RWPE1 (cell line): Measurements from ENCODE around the gene RGR.

ENCODE experiments used
- CTCF ChIA-PET: fragments of 350-600 bp; sonication (Branson Sonifier 250); formaldehyde crosslinking; extraction: SDS; loops from one replicate; lab custom pipeline; 2021; lab: Yijun Ruan, JAX
- POLR2A ChIA-PET: fragments of 400-600 bp; formaldehyde crosslinking; extraction: SDS; loops from one replicate; lab custom pipeline; 2020; ENCODE audit warnings: antibody characterized with exemption; ENCODE audit not compliant: low non-redundant PET; lab: Yijun Ruan, JAX
- DNase-seq: peaks from one replicate; pipeline ENCODE4 v3.0.0; 2012; ENCODE audit warnings: low spot score
- H3K27ac ChIP-seq: fragments of 450-650 bp; 2 replicates; pipeline ENCODE4 v1.5.1; 2017
- CTCF ChIP-seq: fragments of 450-650 bp; conservative IDR thresholded peaks from 2 replicates; pipeline ENCODE4 v1.5.1; 2017; ENCODE audit warnings: low read depth, mild to moderate bottlenecking

Gene RGR

GRCh38 chr10:84261236-84261915 is 16.5 kb downstream of the RGR start:
- no peak for DNase-seq
- ChIA-PET CTCF (no interaction called here), POLR2A (no interaction called here)
- no peak for TF ChIP-seq CTCF
- no peak overlapping the region for H3K27ac ChIP-seq

DNA sequence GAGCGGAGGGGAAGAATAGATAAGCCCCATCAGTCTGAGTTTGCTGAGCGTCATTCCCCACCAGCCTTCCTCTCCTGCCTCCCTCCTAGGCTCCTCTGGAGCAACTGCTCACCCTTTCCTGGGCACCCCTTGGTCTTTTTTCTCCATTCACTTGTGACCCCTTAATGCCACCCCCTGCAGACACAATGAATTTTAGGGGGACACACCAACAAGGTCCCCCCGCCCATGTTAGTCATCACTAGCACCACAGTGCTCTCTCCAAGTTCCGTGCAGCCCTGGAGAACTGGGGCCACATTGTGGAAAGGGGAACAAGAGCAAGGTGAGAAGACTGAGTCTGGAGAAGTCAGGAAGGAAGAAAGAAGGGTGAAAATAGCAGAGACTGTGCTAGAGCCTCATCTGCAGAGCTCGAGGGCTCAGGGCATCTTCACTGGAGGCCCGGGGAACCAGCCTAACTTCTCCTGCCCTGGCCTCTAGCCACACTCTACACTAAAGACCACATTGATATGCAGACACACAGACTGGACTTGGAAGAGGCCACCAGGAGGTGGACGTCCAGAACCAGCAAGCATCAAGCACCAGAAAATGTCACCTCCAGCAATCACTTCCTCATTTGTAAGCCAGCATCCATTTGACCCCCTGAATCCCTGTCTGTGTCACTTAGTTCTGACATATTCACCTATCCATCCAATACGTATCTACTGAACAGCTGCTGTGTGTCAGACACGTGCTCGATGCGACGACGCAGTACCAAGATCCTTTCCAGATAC is 17.5 kb downstream of the RGR start:
- no peak for DNase-seq
- no peak for TF ChIP-seq CTCF
- ChIA-PET POLR2A (no interaction called here), CTCF (interaction anchor here (0.5 to 2.4 kb wide), 3 partner anchors 12 to 275 kb away, joined by 3 to 18 read pairs (median 5); no protein-coding TSS in a partner anchor)
- H3K27ac ChIP-seq: no peak overlapping the region

DNA sequence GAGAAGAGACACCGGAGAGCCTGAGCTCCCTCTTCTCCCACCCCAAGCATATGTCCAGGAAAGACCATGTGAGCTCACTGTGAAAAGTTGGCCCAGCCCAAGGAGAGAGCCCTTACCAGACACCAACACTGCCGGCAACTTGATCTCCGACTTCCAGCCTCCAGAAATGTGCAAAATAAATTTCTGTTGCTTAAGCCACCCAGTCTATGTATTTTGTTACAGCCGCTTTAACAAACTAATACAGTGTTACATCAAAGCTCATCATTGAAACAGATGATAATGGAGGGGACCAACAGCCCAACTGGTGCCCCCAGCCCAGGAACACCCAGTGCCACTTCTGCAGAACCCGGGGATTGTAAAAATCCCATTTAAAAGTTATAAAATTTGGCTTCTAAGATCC is 18.9 kb downstream of the RGR start:
- DNase-seq: no peak
- TF ChIP-seq CTCF: no peak
- ChIA-PET CTCF (interaction anchor here (0.6 to 2.4 kb wide), 9 partner anchors 13 to 630 kb away, joined by 3 to 18 read pairs (median 3); no protein-coding TSS in a partner anchor), POLR2A (no interaction called here)
- H3K27ac ChIP-seq: no peak overlapping the region

DNA sequence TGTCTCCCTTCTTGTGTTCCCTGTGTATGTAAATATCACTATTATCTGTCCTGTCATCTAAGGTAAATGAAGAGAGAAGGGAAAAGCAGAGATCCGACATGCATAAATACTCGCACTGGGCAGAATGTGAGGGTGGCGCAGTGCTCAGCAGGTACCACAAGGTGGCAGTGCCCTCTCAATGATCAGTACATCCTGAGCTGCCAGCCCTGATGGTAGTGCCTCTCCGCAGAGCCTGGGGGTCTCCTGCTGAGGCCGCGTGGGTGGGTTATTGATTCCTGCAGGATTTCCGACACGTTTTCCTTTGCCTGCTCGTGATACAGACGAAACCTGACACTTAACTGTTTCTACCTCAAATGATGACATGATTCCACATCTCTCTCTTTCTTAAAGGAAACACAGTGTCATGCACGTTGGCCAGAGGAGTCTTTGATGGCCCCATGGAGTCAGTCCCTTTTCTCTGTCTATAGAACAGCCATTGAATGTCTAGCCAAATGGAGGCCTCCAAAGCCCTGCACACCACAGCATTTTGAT is 19.8 kb downstream of the RGR start:
- TF ChIP-seq CTCF: peak; percentile 92
- ChIA-PET POLR2A (no interaction called here), CTCF (interaction anchor here (0.5 to 2.4 kb wide), 23 partner anchors 10 to 629 kb away, joined by 3 to 18 read pairs (median 4); no protein-coding TSS in a partner anchor)
- peak; percentile 78 for DNase-seq
- no peak overlapping the region for H3K27ac ChIP-seq

DNA sequence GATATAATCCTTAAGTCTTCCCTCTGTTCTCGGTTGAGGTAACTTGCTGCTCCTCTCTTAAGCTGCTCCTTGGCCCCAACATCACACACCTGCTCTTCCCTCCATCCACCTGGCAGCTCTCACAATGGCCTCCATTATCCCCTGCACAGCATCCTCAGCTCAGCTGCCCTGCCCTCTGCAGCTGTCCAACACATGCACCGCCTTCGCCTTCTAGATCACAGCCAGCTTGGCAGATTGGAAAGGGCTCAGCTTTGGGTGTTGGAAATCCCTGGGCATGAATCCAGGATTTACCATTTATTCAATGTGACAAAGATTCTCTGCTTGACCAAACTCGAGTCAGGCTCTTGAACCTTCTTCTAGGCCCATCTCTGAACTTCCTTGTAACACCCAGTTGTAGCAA is 20.6 kb downstream of the RGR start:
- no peak for TF ChIP-seq CTCF
- no peak for DNase-seq
- CTCF ChIA-PET: interaction anchor here (0.7 to 1.2 kb wide), 3 partner anchors 164 to 452 kb away, joined by 3 to 4 read pairs (median 3); no protein-coding TSS in a partner anchor
- H3K27ac ChIP-seq: no peak overlapping the region
- POLR2A ChIA-PET: no interaction called here

DNA sequence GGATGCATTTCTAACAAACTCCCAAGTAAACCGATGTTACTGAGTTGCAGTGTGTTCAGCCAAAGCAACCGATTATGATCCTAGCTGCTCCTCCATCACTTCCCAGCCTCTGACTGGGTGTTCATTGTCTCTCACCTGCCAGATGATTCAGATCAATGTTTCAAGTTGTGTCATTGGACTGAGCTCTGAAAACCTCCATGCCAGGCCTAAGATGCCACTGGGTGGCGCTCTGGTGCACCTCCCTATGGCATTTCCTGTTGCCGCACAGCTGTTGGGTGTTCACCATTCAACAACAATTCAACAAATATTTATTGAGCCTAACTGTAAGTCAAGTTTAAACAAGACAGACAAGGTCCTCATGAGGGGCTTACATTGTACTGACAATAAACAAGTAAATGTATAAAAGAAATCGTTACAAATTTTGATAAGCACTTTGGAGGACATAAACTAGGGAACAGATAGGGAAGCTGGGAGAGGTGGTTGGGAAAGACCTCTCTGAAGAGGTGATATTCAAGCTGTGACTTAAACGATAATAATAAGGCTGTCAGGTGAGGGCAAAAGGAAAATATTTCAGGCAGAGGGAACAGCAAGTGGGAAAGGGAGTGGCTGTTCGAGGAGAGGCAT is 22.8 kb downstream of the RGR start:
- H3K27ac ChIP-seq: no peak overlapping the region
- TF ChIP-seq CTCF: no peak; the same call in 1 of the 2 replicates
- no peak for DNase-seq
- ChIA-PET CTCF (no interaction called here), POLR2A (no interaction called here)
